IMR-90 (cell line): ENCODE measurements around the gene PRXL2B.

ENCODE experiments used
- CEBPB ChIP-seq: IDR thresholded peaks from 2 replicates; pipeline ENCODE4 v1.6.1; 2012; ENCODE audit warnings: low read depth, low read length, improper control_type of control experiment
- MAZ ChIP-seq: IDR thresholded peaks from 2 replicates; pipeline ENCODE4 v1.6.1; 2012; ENCODE audit warnings: low read depth, mild to moderate bottlenecking, low read length, improper control_type of control experiment, moderate library complexity, borderline replicate concordance
- POLR2A ChIP-seq: IDR thresholded peaks from 2 replicates; pipeline ENCODE4 v1.6.1; 2012; ENCODE audit warnings: mild to moderate bottlenecking, low read depth, low read length
- RAD21 ChIP-seq: IDR thresholded peaks from 2 replicates; pipeline ENCODE4 v1.6.1; 2012; ENCODE audit warnings: low read length, improper control_type of control experiment
- RCOR1 ChIP-seq: IDR thresholded peaks from 2 replicates; pipeline ENCODE4 v1.6.1; 2012; ENCODE audit warnings: mild to moderate bottlenecking, low read length, improper control_type of control experiment; ENCODE audit not compliant: insufficient replicate concordance
- TF ChIP-seq, protein P1 (sequence below): conservative IDR thresholded peaks from 2 replicates; pipeline ENCODE4 v1.5.1; 2012; ENCODE audit warnings: mild to moderate bottlenecking, low read depth, low read length, improper control_type of control experiment
- TF ChIP-seq, protein P2 (sequence below): fragments of 150-350 bp; IDR thresholded peaks from 2 replicates; pipeline ENCODE4 v1.6.1; 2017; ENCODE audit warnings: mild to moderate bottlenecking, antibody characterized with exemption, low read length, low read depth

DNA sequence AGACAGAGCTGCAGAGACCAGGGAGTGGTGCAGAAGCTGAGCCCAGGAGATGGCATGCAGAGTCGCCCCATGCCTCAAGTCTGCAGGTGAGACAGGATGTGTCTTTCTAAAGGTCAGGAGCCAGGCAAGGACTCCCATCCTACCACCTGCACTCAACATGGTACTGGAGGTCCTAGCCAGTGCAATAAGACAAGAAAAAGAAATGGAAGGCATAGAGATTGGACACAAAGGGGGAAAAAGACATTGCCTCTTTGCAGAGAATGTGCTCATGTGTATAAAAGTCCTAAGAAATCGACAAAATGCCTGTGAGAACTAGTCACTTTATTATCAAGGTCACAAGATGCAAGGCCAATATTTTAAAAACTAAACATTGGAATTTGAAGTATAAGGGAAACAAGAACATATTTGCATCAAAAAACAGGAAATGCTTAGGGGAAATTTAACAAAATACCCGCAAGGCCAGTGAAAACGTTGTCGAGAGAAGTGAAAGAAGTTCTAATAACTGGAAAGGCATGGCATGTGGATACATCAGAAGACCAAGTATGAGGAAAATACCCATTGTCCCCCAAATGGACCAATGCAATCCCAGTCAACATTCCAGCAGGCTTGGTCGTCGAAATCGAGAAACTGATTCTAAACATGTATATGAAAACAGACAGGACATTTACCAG is 13.2 kb upstream of the PRXL2B start:
- TF ChIP-seq, protein P1, sequence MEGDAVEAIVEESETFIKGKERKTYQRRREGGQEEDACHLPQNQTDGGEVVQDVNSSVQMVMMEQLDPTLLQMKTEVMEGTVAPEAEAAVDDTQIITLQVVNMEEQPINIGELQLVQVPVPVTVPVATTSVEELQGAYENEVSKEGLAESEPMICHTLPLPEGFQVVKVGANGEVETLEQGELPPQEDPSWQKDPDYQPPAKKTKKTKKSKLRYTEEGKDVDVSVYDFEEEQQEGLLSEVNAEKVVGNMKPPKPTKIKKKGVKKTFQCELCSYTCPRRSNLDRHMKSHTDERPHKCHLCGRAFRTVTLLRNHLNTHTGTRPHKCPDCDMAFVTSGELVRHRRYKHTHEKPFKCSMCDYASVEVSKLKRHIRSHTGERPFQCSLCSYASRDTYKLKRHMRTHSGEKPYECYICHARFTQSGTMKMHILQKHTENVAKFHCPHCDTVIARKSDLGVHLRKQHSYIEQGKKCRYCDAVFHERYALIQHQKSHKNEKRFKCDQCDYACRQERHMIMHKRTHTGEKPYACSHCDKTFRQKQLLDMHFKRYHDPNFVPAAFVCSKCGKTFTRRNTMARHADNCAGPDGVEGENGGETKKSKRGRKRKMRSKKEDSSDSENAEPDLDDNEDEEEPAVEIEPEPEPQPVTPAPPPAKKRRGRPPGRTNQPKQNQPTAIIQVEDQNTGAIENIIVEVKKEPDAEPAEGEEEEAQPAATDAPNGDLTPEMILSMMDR: no peak
- TF ChIP-seq POLR2A (no peak), RCOR1 (no peak), RAD21 (no peak), MAZ (no peak), CEBPB (no peak)
- TF ChIP-seq, protein P2, sequence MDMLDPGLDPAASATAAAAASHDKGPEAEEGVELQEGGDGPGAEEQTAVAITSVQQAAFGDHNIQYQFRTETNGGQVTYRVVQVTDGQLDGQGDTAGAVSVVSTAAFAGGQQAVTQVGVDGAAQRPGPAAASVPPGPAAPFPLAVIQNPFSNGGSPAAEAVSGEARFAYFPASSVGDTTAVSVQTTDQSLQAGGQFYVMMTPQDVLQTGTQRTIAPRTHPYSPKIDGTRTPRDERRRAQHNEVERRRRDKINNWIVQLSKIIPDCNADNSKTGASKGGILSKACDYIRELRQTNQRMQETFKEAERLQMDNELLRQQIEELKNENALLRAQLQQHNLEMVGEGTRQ: no peak
